ENCODE measurements around the gene NECTIN2. TPM values are rescaled to one million over a fixed set of nuclear protein-coding genes. Genes with fewer than 3 reads are reported as not detected.

Gene NECTIN2
- 39.4 and 115 TPM in 2 replicates for total RNA-seq

GRCh38 chr19:44845612-44846454, at the start of gene NECTIN2:
Gene NECTIN2, plus strand, starts transcription at chr19:44846297. Its CDS starts 229 bp downstream, at chr19:44846526.

GRCh38 chr19:44808463-44809371, 37.4 kb upstream of the NECTIN2 start, which contains the start of gene BCAM:
Gene BCAM, plus strand, starts transcription at chr19:44809103. Its CDS starts 22 bp downstream, at chr19:44809125.

GRCh38 chr19:44891016-44891882, 45.2 kb downstream of the NECTIN2 start, which contains the start of gene TOMM40:
Gene TOMM40, plus strand, starts transcription at chr19:44891254. Its CDS starts 162 bp downstream, at chr19:44891416.

GRCh38 chr19:44905437-44906160, 59.5 kb downstream of the NECTIN2 start, which contains the start of gene APOE:
Gene APOE, plus strand, starts transcription at chr19:44905796. Its CDS starts 829 bp downstream, at chr19:44906625.

GRCh38 chr19:44914433-44915206, 68.5 kb downstream of the NECTIN2 start, which contains the start of gene APOC1:
Gene APOC1, plus strand, starts transcription at chr19:44914608. Its CDS starts 284 bp downstream, at chr19:44914892.

Other genes with a start within 250 kb of the NECTIN2 start
- gene IGSF23, start 232.7 kb upstream of the NECTIN2 start, total RNA-seq, result 0.48 TPM in 1 of 2 replicates, not detected in the other
- 84.0 and 177 TPM in 2 replicates for gene PVR, start 202.4 kb upstream of the NECTIN2 start, total RNA-seq
- 1.2 and 1.7 TPM in 2 replicates for gene CEACAM19, start 174.8 kb upstream of the NECTIN2 start, total RNA-seq
- not detected in 2 replicates for gene CEACAM16, start 147.1 kb upstream of the NECTIN2 start, total RNA-seq
- gene BCL3, start 97.6 kb upstream of the NECTIN2 start, total RNA-seq, result 1.7 and 3.1 TPM in 2 replicates
- 132 and 185 TPM in 2 replicates for gene CBLC, start 68.4 kb upstream of the NECTIN2 start, total RNA-seq
- 24.3 and 36.0 TPM in 2 replicates for gene BCAM, start 37.2 kb upstream of the NECTIN2 start, total RNA-seq
- gene TOMM40, start 45.0 kb downstream of the NECTIN2 start, total RNA-seq, result 72.0 and 100 TPM in 2 replicates
- 43.1 and 335 TPM in 2 replicates for gene APOE, start 59.5 kb downstream of the NECTIN2 start, total RNA-seq
- 3.4 and 4.3 TPM in 2 replicates for gene APOC1, start 68.3 kb downstream of the NECTIN2 start, total RNA-seq
- not detected in 2 replicates for gene APOC4, start 95.9 kb downstream of the NECTIN2 start, total RNA-seq
- not detected in 2 replicates for gene APOC2, start 99.8 kb downstream of the NECTIN2 start, total RNA-seq
- gene CLPTM1, start 109.1 kb downstream of the NECTIN2 start, total RNA-seq, result 37.3 and 43.9 TPM in 2 replicates
- gene RELB, start 155.2 kb downstream of the NECTIN2 start, total RNA-seq, result 3.0 and 23.9 TPM in 2 replicates
- gene CLASRP, start 192.7 kb downstream of the NECTIN2 start, total RNA-seq, result 6.3 and 9.0 TPM in 2 replicates
- 0.48 and 0.64 TPM in 2 replicates for gene ZNF296, start 230.2 kb downstream of the NECTIN2 start, total RNA-seq
- 30.9 and 47.0 TPM in 2 replicates for gene GEMIN7, start 233.0 kb downstream of the NECTIN2 start, total RNA-seq
- 42.0 and 43.6 TPM in 2 replicates for gene PPP1R37, start 246.9 kb downstream of the NECTIN2 start, total RNA-seq